Adrenal gland (tissue), 12 donors: ENCODE data around the gene NLGN3. TPM values are rescaled to one million over a fixed set of nuclear protein-coding genes. Genes with fewer than 3 reads are reported as not detected.

Experiments used
- DNase-seq, 7 donors: peaks; one replicate each; pipeline ENCODE4 v3.0.0-alpha.2; 2019 to 2020
- H3K27ac ChIP-seq, 5 donors: fragments of 200-600 bp; sonication (generic) in 4 of 5; 1 replicate in 3 of 5; 2 replicates in 2 of 5; pipeline versions ENCODE4 v1.5.1 to v1.8.0; 2016 to 2020; ENCODE audit warnings: mild to moderate bottlenecking in 1 of 5
- H3K27me3 ChIP-seq: fragments of 200-600 bp; 2 replicates; pipeline ENCODE4 v1.8.0; 2021
- H3K36me3 ChIP-seq, 2 donors: fragments of 200-600 bp; replicated peaks in 1 of 2; 1 replicate in 1 of 2; 2 replicates in 1 of 2; pipeline versions ENCODE4 v1.5.1 to v1.8.0; 2018 to 2022
- H3K4me1 ChIP-seq, 2 donors: fragments of 200-600 bp; replicated peaks in 1 of 2; 1 replicate in 1 of 2; 2 replicates in 1 of 2; pipeline versions ENCODE4 v1.5.1 to v1.8.0; 2018 to 2021
- H3K4me3 ChIP-seq, 4 donors: fragments of 200-600 bp; sonication (generic) in 3 of 4; one replicate each; pipeline ENCODE4 v1.5.1; 2016 to 2018
- H3K9me3 ChIP-seq, 3 donors: fragments of 200-600 bp; sonication (generic) in 1 of 3; replicated peaks in 1 of 3; 1 replicate in 2 of 3; 2 replicates in 1 of 3; pipeline versions ENCODE4 v1.5.1 to v1.8.0; 2016 to 2021
- POLR2A ChIP-seq, 2 donors: fragments of 450-650 bp; IDR thresholded peaks; one replicate each; pipeline ENCODE4 v1.6.1; 2017; ENCODE audit warnings: antibody characterized with exemption in 2 of 2, mild to moderate bottlenecking in 2 of 2, moderate library complexity in 1 of 2
- WGBS, 4 donors: extraction: QIAGEN DNeasy Blood & Tissue Kit in 2 of 4; methylation state at CpG; one replicate each; pipeline versions ENCODE4 v1.1.5 to v1.1.7; 2013 to 2017; 5-methylcytosine and 5-hydroxymethylcytosine counted together
- intact Hi-C, 2 donors: fragments of 100-400 bp; cut with DNase I; formaldehyde crosslinking; loops; one replicate each; pipeline versions ENCODE4 v1.14.1 to v1.15.0; 2022 to 2023
- polyA plus RNA-seq, 3 donors: library from polyadenylated mRNA; stranded (reverse); fragments of 200-250 nt in 2 of 3; fragments of 350-450 nt in 1 of 3; fragmentation: Illumina TruSeq in 1 of 3; extraction: RNeasy Lipid Tissue Mini Kit (QIAGEN cat#74804) in 1 of 3; gene quantifications; one replicate each; pipeline ENCODE4 v1.2.3, GENCODE V29; 2013 to 2014
- total RNA-seq, 9 donors: library from RNA; depleted of rRNA in 4 of 9; stranded (reverse); fragments of >200 nt in 4 of 9; fragments of 120-200 nt in 1 of 9; fragmentation: NEBNext Ultra II Directional in 1 of 9; extraction: Animal tissue kit (Norgen Biotek cat#: 25700) in 1 of 9; gene quantifications; one replicate each; pipeline versions ENCODE4 v1.1.0 to v1.2.4, GENCODE V29; 2013 to 2023
- TF ChIP-seq, protein P1 (sequence below), 6 experiments: fragments of 450-650 bp in 4 of 6; fragments of 200-600 bp in 2 of 6; sonication (generic) in 1 of 6; IDR thresholded peaks; 1 replicate in 5 of 6; 2 replicates in 1 of 6; pipeline versions ENCODE4 v1.5.1 to v1.8.0; 2016 to 2021; ENCODE audit warnings: antibody characterized with exemption in 6 of 6, mild to moderate bottlenecking in 2 of 6, moderate library complexity in 1 of 6
- donor health status: healthy with polysubstance abuse.
- donor health status: Bipolar disorder and iron deficiency.
- donor health status: DM: yes; HTN: yes; CAD: no.
- donor health status: DM: no; HTN: no; CAD: no.
- donor health status: DM: no; HTN: no; CAD: no.
- donor health status: DM: yes; HTN: yes; CAD: no.

Gene NLGN3
- total and polyA plus RNA-seq, 12 donors: 8.9 to 51.6 (median 17.2) TPM

- TF ChIP-seq POLR2A (IDR thresholded peaks at IDR 0.05): no peak
- TF ChIP-seq, protein P1, sequence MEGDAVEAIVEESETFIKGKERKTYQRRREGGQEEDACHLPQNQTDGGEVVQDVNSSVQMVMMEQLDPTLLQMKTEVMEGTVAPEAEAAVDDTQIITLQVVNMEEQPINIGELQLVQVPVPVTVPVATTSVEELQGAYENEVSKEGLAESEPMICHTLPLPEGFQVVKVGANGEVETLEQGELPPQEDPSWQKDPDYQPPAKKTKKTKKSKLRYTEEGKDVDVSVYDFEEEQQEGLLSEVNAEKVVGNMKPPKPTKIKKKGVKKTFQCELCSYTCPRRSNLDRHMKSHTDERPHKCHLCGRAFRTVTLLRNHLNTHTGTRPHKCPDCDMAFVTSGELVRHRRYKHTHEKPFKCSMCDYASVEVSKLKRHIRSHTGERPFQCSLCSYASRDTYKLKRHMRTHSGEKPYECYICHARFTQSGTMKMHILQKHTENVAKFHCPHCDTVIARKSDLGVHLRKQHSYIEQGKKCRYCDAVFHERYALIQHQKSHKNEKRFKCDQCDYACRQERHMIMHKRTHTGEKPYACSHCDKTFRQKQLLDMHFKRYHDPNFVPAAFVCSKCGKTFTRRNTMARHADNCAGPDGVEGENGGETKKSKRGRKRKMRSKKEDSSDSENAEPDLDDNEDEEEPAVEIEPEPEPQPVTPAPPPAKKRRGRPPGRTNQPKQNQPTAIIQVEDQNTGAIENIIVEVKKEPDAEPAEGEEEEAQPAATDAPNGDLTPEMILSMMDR (IDR thresholded peaks at IDR 0.05): no peak
- H3K27ac ChIP-seq: no peak overlapping the region
- WGBS, 4 donors: 72 to 100% (median 77%) methylated on average over 1 to 7 of the region's 7 CpGs
- H3K36me3 ChIP-seq: no peaks in the 10 kb centered on the region
- H3K4me1 ChIP-seq: no peaks in the 10 kb centered on the region
- no peaks in the 10 kb centered on the region for H3K27me3 ChIP-seq
- no peaks in the 10 kb centered on the region for H3K9me3 ChIP-seq
- no peak overlapping the region for H3K4me3 ChIP-seq
- intact Hi-C loops: no loop called here
- DNase-seq: no peak
These were observed 6.7 kb downstream of the NLGN3 start for GRCh38 chrX:71151366-71151765.

GRCh38 chrX:71154196-71154595 is 9.6 kb downstream of the NLGN3 start:
- 75 to 100% (median 89%) methylated on average over 4 to 7 of the region's 7 CpGs for WGBS, 4 donors
- Histone ChIP-seq H3K36me3 (no peaks in the 10 kb centered on the region), H3K27ac (no peak overlapping the region), H3K9me3 (no peaks in the 10 kb centered on the region), H3K4me3 (no peak overlapping the region), H3K27me3 (no peaks in the 10 kb centered on the region), H3K4me1 (no peaks in the 10 kb centered on the region)
- intact Hi-C loops: no loop called here
- TF ChIP-seq POLR2A (IDR thresholded peaks at IDR 0.05): no peak
- TF ChIP-seq, protein P1 (IDR thresholded peaks at IDR 0.05): no peak
- no peak for DNase-seq

GRCh38 chrX:71154641-71155040 is 10.0 kb downstream of the NLGN3 start:
- H3K27ac ChIP-seq: no peak overlapping the region
- no peak overlapping the region for H3K4me3 ChIP-seq
- H3K9me3 ChIP-seq: no peaks in the 10 kb centered on the region
- no peaks in the 10 kb centered on the region for H3K36me3 ChIP-seq
- no peaks in the 10 kb centered on the region for H3K4me1 ChIP-seq
- H3K27me3 ChIP-seq: no peaks in the 10 kb centered on the region
- 61 to 90% (median 76%) methylated on average over 2 to 3 of the region's 3 CpGs for WGBS, 4 donors
- TF ChIP-seq, protein P1 (IDR thresholded peaks at IDR 0.05): no peak
- TF ChIP-seq POLR2A (IDR thresholded peaks at IDR 0.05): no peak
- DNase-seq: no peak
- intact Hi-C loops: no loop called here

DNA sequence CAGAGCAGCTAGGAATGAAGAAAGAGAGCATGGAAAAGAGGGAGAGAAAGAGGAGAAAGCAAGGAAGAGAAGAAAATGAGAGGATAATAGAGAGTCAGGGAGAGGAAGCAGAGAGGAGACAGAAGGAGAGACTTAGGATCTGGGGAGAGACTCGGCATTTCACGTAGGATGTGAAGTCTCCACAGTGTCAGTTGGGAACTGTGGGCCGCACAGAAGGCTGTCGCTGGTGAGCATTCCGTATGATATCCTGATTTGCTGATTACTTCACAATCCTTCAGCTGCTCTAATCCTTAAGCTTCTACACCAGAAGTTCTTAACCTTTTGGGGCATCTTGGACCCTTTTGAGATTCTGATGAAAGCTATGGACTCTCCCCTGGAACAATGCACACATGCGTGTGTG is 14.0 kb downstream of the NLGN3 start:
- Histone ChIP-seq H3K27me3 (peaks cover 1% of the 10 kb centered on the region), H3K9me3 (no peaks in the 10 kb centered on the region), H3K36me3 (no peaks in the 10 kb centered on the region), H3K4me1 (no peaks in the 10 kb centered on the region), H3K27ac (no peak overlapping the region), H3K4me3 (no peak overlapping the region)
- DNase-seq: no peak
- intact Hi-C loops: no loop called here
- no peak for TF ChIP-seq POLR2A (IDR thresholded peaks at IDR 0.05)
- TF ChIP-seq, protein P1 (IDR thresholded peaks at IDR 0.05): no peak
- 81 to 94% (median 91%) methylated on average over 5 to 6 of the region's 6 CpGs for WGBS, 4 donors
